VCaP (cell line): ENCODE results near the gene DNM1.

Source experiments
- H3K27ac ChIP-seq: fragments of 450-650 bp; 2 replicates; pipeline ENCODE4 v1.5.1; 2017
- TF ChIP-seq, protein P1 (sequence below): fragments of 450-650 bp; conservative IDR thresholded peaks from 2 replicates; pipeline ENCODE4 v1.5.1; 2017; ENCODE audit warnings: mild to moderate bottlenecking, moderate library complexity

DNM1 gene

GRCh38 chr9:128242828-128243214 is 39.6 kb downstream of the DNM1 start:
- H3K27ac ChIP-seq, result no peak overlapping the region
- TF ChIP-seq, protein P1, sequence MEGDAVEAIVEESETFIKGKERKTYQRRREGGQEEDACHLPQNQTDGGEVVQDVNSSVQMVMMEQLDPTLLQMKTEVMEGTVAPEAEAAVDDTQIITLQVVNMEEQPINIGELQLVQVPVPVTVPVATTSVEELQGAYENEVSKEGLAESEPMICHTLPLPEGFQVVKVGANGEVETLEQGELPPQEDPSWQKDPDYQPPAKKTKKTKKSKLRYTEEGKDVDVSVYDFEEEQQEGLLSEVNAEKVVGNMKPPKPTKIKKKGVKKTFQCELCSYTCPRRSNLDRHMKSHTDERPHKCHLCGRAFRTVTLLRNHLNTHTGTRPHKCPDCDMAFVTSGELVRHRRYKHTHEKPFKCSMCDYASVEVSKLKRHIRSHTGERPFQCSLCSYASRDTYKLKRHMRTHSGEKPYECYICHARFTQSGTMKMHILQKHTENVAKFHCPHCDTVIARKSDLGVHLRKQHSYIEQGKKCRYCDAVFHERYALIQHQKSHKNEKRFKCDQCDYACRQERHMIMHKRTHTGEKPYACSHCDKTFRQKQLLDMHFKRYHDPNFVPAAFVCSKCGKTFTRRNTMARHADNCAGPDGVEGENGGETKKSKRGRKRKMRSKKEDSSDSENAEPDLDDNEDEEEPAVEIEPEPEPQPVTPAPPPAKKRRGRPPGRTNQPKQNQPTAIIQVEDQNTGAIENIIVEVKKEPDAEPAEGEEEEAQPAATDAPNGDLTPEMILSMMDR, result no peak

GRCh38 chr9:128243215-128244018 is 40.2 kb downstream of the DNM1 start:
- TF ChIP-seq, protein P1, result no peak
- H3K27ac ChIP-seq, result no peak overlapping the region

- TF ChIP-seq, protein P1, result no peak
- H3K27ac ChIP-seq, result no peak overlapping the region
These were observed 41.1 kb downstream of the DNM1 start for GRCh38 chr9:128244091-128244836.

DNA sequence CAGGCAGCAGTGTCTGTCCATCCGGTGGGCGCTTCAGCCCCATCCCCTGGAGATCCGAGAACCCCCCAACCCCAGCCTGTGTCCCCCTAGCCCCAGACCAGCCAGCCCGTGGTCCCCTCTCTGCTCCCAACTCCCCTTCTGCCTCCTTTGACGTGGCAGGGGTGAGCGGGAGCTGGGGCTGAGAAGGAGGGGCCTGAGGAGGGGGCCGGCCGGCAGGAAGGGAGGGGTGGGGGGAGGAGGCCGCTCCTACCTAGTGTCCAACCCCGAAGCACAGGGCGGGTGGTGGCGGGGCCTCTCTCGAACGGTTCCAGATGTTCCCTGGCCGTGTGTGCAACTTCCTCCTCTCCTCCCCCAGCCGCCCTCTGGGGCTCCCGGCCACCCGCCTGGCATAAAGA is 41.7 kb downstream of the DNM1 start:
- TF ChIP-seq, protein P1, result no peak
- H3K27ac ChIP-seq, result no peak overlapping the region

DNA sequence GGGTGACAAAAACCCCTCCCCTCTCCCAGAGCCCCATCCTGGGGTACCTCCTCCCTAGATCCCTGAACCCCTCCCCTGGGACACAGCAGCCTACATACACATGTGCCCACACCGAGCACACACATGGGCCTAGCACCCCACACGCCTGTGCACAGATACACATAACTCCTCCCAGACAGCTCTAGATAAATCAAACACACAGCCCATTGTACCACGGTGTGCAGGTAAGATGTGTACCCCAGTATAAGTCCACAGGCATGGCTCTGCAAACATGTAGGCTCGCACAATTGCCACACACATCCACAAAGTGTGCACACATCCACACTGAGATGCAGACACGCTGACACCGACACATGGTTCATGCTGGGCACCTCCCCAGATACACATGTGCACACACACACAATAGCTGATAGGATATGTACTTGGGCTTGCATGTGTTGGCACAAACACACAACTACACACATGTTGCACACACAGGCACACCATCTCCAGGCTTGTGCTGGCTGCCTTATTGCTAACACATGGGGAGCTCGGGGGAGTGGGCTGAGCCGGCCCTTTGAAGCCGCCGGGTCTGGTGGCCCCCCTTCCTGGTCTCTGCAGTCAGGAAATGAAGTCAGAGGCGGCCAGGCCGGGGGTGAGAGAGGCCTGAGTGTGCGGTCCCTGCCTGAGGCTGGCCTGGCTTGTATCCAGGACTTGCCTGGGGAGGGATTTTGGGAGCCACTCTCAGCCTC is 42.4 kb downstream of the DNM1 start:
- TF ChIP-seq, protein P1, result no peak
- H3K27ac ChIP-seq, result no peak overlapping the region

- H3K27ac ChIP-seq, result no peak overlapping the region
- TF ChIP-seq, protein P1, result no peak
These were observed 43.3 kb downstream of the DNM1 start for GRCh38 chr9:128246471-128246870.

DNA sequence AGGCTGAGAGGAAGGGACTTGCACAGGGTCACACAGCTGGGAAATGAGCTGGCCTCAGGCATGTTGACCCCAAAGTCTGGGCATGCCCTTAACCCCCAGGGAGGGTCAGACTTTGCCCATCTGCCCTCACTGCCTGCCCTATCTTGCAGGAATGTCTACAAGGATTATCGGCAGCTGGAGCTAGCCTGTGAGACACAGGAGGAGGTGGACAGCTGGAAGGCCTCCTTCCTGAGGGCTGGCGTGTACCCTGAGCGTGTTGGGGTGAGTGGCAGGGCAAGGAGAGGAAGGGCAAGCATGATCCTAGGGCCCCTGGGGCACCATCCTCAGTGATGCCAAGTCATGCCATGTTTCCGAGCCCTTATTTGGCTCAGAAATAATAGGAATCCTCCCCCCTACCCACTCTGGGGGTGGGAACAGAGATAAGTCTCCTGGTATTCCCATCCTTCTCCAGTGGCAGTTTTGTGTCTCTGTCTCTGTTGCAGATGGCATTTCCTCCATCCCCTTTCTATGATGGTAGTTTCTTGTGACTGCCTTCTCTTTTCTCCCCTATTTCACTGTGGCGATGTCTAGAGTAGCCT is 44.1 kb downstream of the DNM1 start:
- TF ChIP-seq, protein P1, result no peak
- H3K27ac ChIP-seq, result no peak overlapping the region
